Ecto neural progenitor cell (in vitro differentiated cells): ENCODE data around the gene MRPS12.
"Not testable (repeated sequence)": the region's sequence is repeated elsewhere in the genome, so short reads cannot be mapped to it uniquely, and the experiment has no call there.

Experiments used
- DNase-seq: peaks from one replicate; pipeline ENCODE4 v3.0.0-alpha.2; 2018; ENCODE audit warnings: low spot score

MRPS12 gene

DNA sequence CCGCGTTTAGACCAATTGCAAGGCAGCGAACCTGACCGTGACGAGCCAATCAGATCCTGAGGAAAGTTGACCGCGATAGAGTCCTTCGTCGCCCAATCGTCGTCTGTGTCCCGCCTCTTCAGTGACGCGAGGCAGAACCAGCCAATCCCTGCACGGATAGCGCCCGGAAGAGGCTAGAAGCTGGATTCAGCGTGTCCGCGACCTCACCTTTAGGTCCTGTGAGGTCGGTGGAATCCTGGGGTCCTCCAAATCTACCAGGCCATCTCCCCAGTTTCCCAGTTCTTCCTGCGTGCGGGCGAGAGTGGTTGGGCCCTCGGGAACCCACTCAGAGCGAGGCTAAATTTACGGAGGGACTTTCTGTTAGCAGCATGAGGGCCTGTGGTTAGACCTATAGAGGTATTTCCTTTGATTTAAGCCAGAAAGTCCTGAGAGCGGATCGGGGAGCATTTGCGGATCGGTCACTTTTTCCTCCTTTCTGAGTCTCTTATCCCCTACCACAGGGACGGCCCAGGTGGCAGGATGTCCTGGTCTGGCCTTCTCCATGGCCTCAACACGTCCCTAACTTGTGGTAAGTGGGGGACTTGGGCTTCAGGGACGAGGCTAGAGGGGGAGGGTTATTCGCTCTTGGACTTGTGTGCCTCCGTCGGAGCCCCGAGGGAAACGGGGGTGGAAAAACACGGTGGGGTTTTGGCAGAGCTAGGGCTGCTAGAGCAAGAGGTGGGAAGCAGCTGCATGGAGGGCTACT is at the start of gene MRPS12:
MRPS12 (plus strand) TSS at position 169 of the 745 bp plus-strand sequence; CDS start at position 520, 351 bp downstream.
- DNase-seq, result peak; percentile 99

DNA sequence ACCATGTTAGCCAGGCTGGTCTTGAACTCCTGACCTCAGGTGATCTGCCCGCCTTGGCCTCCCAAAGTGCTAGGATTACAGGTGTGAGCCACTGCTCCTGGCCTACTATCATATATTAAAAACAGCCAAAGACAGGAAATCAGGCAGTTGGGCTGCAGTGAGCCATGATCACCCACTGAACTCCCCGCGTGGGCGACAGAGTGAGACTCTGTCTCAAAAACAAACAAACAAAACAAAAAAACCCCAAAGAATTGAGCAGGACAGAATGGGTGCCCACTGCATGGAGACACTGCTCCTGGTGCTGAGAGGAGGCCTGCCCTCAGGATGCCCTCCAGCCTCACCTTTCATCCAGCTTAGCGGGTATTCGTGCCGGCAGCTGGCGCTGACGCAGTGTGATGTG is 47.5 kb upstream of the MRPS12 start:
- no peak for DNase-seq

DNA sequence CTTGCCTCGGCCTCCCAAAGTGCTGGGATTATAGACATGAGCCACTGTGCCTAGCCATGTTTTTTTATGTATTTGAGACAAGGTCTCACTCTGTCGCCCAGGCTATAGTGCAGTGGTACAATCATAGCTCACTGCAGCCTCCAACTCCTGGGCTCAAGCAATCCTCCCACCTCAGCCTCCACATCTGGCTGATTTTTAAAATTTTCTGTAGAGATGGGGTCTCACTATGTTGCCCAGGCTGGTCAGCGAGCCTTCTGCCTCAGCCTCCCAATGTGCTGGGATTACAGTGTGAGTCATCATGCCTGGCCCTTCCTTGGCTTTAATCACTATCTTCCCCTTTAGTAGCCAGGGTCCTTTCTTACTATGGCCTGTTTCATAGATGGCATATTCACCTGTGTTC is 46.1 kb upstream of the MRPS12 start:
- not testable (repeated sequence) for DNase-seq

DNA sequence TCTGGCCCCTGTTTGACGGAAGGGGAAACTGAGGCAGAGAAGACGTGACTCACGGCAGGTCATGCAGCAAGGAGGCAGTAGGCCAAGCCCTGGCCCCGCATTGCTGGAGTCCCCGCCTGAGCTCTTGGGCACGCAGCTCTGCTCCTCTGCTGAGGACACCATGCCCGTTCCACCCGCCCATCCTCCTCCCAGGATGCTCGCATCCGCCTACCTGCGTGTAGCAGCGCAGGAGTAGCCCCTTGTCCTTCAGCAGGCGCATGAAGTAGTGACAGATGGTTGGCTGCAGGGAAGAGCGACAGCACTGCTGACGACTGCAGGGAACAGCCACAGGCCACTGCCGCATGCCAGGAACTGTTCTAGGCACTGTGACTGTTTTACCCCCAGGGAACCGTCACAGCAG is 41.9 kb upstream of the MRPS12 start:
- no peak for DNase-seq

DNA sequence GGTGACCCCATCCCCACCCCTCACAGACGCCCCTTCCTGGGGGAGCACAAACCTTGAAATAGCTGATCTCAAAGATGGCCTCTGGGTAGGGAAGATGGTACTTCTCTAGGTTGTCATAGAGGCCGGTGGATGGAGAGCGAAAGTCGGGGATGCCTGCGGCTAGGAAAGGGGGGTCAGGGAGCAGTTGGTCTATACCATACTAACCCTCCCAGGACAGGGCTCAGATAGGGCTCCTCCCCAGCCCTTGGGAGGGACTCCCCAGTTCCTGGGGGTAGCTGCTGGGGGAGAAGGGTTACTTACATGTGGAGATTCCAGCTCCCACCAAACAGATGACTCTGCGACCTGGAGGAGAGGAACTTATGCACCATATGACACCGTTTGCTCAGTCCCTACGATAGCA is 40.9 kb upstream of the MRPS12 start:
- no peak for DNase-seq

DNA sequence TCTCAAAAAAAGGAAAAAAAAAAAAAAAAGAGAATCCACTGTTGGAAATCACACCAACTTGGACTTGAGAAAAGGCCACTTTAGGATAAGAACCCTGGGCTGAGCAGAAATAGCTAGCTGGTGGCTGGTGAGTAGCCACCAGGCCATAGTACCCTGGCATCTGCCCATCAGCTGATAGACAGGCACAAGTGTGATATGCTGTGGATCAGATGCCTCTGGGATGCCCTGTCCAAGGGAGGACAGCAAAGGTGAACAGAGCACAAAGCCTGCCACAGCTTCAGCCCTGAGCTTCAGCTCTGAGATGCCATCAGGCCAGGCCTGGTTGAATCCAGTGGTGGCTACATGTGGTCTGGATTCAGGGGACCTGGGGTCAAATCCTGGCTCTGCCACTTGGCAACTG is 40.1 kb upstream of the MRPS12 start:
- no peak for DNase-seq

DNA sequence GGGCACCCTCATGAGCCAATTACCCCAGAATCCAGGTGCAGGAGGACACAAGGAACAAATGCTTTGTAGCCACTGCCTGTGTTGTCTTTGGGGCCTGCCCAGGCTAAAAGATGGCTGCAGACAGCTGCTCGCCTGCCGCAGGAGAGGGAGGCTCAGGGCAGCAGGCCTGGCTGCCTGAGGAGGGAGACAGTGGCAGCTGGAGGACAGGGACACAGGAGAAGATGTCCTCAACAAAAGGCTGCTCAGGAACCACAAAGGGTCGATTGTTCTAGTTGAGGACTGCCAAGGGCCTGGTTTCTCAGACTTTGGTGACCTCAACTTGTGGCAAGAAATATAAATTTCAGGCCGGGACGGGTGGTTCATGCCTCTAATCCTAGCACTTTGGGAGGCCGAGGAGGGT is 39.0 kb upstream of the MRPS12 start:
- DNase-seq, result no peak

DNA sequence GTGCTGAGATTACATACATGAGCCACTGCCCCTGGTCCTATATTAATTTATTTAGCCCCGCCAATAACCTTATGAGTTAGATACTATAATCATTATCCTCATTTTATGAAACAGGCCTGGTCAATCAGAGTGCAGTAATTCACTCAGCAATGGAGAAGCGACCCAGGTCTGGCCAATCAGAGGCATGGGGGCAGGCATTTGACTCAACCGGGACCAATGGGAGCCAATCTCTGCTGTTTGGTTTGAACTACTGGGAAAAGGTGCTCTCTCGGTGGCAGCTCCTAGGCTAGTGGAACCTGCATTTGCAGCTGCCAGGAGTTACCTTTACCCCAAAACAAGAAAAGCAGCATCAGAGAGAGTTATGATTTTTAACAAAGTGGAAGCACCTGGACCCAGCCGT is 37.9 kb upstream of the MRPS12 start:
- DNase-seq, result no peak

DNA sequence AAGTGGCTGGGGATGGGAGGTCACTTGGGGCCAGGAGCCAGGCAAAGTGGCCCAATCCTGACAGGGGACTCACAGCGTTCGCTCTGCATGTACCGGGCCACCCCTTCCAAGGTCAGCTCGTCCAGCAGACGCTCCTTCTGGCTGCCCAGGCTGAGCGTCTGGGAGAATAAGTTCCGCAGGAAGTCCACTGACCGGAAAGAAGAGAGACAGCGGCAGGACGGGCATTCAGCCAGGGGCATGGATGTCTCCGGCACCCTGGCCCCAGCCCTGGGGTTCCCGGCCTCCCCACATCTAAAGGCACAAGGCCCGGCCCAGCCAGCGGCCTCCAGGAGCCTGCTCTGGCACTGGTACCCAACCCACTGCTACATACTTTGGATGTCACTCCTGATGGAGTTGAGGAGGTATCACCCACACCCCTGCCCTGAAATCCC is 37.4 kb upstream of the MRPS12 start:
- DNase-seq, result no peak

DNA sequence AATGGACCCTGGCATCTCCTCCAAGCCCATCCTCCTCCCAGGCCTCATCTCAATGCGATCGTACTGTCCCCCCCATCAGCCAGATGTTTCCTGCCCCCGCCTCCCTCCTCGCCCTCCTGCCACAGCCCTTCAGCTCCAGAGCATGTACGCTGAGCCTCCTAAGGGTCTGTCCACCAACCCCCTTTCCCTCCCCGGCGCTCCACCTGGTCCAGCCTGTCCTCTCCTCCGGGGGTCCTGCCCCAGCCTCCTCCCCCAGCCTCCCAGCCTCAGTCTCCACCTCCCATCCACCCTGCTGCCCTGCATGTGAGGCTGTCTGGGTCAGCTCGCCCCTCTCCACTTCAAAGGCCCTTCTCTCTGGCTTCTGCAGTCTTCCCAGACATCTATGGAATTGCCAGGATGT is 35.8 kb upstream of the MRPS12 start:
- no peak for DNase-seq

DNA sequence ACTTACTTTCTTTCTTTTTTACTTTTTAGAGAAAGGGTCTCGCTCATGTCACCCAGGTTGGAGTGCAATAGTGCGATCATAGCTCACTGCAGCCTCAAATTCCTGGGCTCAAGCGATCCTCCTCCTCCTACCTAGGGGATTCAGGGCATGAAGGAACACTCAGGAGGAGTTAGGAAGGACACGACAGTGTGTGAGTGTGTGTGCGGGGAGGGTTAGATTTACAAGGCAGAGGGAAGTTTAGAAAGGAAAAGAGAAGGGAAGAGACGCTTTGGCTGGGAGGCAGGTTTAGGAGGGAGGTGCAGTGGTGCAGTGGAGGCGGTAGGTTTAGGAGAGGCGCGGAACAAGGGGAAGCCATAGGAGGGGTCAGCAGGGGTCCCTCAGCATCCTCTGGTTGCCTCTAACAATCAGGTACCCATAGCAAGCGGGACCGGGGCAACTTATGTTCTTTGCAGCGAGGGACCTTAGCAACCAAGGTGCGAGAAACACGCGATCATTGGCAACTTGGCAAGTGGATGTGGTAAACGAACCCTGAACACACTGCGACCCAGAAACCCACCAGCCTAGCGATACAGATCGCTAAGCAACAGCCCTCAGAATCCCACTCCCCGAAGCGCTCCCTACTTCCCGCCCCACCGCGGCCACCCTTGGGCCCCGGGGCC is 31.8 kb upstream of the MRPS12 start:
- DNase-seq, result no peak

DNA sequence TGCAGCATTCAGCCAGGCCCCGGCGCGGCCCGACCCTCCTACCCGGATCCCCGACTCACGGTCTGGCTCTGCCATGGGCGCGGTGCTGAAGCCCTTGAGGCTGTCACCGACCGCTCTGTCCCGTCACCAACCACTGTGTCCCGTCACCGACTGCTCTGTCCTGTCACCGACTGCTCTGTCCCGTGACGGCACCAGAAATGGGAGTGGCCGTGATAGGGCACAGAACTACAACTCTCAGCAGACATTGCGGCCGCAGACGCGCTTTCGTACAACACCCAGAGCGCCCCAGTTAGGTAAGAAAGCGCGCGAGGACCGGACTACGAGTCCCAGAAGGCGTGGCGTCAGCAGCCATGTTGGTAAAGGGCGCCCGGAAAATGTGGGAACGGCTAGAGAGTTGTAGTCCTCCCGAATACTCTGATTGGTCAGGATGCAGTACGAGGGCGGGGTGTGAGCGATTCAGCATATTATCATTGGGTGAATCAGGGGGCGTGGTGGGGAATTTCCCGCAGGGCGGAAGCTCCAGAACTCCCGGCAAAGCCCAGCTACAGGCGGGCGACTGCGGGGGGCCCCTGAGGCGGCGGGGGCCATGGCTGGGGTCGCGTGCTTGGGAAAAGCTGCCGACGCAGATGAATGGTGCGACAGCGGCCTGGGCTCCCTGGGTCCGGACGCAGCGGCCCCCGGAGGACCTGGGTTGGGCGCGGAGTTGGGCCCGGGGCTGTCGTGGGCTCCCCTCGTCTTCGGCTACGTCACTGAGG is 31.1 kb upstream of the MRPS12 start, which contains the start of the genes NFKBIB and SIRT2:
NFKBIB (plus strand) TSS at position 523 of the 755 bp plus-strand sequence; CDS start at position 587, 64 bp downstream.
SIRT2 (minus strand) TSS at position 172 of the 755 bp plus-strand sequence; CDS start at position 75, 97 bp downstream.
- peak; percentile 98 for DNase-seq

DNA sequence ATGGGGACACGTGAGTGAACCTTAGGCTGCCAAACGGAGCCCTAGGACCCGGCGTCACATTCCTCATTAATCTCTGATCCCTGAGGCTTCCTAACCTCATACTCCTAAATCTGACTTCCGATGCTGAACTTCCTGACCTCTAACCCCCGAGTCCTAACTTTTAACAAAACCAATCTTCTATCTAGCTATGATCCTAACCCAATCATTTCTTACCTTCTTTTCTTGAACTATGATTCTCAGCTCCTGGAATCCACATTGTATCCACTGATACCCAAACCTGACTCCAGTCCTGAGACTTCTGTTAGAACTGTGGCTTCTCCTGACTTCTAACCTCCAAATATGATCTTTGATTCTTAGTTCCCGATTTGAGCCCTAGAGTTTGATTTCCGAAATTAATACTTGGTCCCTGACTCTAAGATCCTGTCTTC is 30.5 kb upstream of the MRPS12 start:
- DNase-seq, result no peak

DNA sequence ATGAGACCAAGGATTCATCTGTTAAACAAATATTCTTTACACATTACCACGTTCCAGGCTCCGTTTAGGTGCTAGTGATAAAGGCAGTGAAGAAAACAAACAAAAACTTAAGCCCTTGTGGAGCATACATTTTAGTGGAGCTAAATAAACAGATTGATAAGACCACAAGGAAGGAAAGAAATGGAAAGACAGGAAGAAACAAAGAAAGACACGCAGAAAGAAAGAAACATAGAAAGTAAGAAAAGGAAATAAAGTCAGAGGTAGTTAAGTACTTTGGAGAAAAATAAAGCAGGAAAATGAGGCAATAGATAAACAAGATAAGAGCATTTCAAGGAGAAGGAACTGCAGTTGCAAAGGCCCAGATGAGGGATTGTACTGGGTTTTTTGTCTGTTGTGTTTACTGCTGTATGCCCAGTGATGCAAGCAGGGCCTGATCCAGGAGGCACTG is 30.0 kb upstream of the MRPS12 start:
- DNase-seq, result no peak

DNA sequence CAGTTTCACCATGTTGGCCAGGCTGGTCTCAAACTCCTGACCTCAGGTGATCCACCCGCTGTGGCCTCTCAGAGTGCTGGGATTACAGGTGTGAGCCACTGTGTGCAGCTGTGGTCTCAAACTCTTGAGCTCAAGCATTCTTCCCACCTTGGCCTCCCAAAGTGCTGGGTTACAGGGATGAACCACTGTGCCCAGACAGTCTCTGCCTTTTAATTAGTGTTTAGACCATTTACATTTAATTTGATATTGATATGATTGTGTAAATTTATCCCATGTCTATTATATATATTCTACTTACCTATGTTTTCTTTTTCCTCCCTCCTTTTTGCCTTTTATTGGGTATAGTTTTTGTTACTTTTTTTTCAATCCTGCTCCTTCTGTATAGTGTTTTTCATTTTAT is 29.1 kb upstream of the MRPS12 start:
- DNase-seq, result no peak

DNA sequence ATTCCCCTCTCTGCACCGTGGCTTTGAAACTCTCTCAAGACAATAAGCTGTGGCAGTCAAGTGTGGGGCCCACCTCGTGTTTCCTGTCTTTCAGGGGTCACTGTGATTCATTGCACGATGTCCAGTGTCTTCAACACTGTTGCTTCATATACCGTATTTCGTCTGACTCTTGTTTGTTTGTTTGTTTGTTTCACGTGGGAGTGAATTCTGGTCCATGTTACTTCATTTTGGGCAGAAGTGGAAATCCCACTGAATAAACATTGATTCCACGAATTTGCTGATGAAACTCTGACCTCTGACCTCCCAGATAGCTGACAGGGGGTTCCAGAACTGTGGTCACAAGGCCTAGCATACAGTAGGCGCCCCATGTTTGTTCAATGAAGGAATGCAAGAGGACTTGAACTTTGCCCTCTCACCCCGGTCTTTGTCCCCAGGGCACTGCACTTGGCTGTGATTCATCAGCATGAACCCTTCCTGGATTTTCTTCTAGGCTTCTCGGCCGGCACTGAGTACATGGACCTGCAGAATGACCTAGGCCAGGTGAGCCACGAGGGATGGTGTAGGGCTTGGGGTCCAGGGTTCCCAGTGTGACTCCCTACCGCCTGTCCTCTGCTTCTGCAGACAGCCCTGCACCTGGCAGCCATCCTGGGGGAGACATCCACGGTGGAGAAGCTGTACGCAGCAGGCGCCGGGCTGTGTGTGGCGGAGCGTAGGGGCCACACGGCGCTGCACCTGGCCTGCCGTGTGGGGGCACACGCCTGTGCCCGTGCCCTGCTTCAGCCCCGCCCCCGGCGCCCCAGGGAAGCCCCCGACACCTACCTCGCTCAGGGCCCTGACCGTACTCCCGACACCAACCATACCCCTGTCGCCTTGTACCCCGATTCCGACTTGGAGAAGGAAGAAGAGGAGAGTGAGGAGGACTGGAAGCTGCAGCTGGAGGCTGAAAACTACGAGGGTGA is 25.9 kb upstream of the MRPS12 start:
- no peak for DNase-seq

DNA sequence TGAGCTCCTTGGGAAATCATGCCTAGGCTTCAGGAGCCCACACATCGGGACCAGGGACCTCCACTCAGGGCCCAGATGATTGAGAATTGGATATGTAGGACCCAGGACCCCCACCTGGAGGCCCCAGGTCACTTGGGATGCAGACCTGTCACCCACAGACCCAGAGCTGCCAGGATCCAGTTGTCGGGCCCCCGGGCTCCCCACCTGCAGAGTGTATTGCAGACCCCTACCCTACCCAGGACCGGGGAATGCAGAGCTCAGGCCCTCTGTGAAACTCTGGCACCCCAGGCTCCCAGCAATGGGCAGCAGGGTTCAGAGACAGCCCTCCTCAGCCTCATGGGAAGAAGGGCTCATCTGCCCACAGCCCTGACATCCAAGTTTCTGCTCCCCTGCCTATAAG is 25.1 kb upstream of the MRPS12 start:
- DNase-seq, result no peak

DNA sequence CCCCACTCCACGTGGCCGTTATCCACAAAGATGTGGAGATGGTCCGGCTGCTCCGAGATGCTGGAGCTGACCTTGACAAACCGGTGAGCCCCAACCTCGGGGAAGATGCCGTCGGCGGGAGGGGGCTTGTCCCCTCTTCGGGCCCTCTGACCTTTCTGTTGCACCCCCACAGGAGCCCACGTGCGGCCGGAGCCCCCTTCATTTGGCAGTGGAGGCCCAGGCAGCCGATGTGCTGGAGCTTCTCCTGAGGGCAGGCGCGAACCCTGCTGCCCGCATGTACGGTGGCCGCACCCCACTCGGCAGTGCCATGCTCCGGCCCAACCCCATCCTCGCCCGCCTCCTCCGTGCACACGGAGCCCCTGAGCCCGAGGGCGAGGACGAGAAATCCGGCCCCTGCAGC is 23.5 kb upstream of the MRPS12 start:
- DNase-seq, result no peak

DNA sequence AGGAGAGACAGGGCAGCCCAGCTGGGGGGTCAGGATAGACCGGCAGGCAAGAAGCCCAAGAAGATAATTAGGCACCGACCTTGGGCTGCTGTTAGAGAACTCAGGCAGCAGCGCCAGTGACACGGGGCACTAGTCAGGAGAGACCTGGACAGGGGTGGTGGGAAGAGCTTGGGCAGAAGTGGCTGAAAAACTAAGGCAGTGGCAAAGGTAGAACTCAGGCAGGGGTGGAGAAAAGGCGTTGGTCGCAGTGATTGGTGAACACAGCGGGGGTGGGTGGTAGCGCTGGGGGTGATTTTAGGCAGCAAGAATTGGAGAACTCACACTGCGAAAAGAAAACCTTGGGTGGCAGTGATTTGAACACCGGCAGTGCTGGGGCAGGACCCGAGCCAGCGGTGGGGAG is 23.1 kb upstream of the MRPS12 start:
- DNase-seq, result no peak

DNA sequence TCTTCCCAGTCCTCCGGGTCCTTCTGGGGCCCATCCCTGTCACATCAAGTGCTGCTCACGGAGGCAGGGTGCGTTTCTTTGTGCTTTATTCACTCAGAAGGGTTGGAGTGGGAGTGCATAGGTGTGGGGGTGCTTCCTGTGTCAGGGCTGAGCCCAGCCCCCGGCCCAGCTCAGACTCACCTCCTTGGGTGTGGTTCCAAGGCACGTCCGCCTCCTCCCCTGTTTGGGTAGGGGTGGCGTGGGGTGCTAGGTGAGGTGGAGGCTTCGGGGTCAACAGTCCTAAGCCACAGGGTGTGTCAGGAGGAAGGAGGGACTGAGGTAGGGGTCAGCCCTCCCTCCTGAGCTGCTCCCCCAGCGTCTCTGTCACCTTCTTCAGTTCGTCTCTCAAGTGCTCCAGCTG is 21.8 kb upstream of the MRPS12 start:
- DNase-seq, result no peak

DNA sequence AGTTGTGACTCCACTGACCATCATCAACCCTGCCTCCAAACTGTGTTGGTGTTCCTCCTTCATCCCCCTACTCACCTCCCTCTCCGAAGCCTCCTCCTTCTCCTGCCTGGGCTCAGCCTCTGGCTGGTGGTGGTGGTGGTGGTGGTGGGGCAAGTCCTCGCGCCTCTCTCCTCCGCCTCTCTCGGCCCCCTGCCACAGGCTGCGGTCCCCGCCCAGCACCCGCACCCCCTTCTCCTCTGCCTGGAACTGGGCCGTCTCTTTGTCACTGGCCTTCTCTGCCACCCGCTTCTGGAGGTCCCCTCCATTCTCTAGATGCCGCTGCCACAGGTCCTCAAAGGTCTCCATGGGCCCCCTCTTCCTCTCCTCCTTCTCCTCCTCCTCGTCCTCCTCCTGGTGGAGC is 20.3 kb upstream of the MRPS12 start:
- DNase-seq, result no peak
